Tibial artery (tissue), 4 donors: Measurements from ENCODE around the gene DNAH12.

ENCODE experiments used
- DNase-seq, 2 donors: peaks; one replicate each; pipeline ENCODE4 v3.0.0-alpha.2; 2019
- H3K27ac ChIP-seq, 2 donors: fragments of 200-600 bp; sonication (generic) in 1 of 2; 1 replicate in 1 of 2; 2 replicates in 1 of 2; pipeline ENCODE4 v1.5.1; 2018 to 2019; ENCODE audit warnings: mild to moderate bottlenecking in 1 of 2
- H3K27me3 ChIP-seq, 2 donors: fragments of 200-600 bp; sonication (generic) in 1 of 2; one replicate each; pipeline versions ENCODE4 v1.5.1 to v1.6.0; 2016 to 2019
- H3K36me3 ChIP-seq, 3 donors: fragments of 200-600 bp; sonication (generic) in 2 of 3; one replicate each; pipeline ENCODE4 v1.5.1; 2016 to 2019; ENCODE audit warnings: mild to moderate bottlenecking in 2 of 3
- H3K4me1 ChIP-seq, 4 donors: fragments of 200-600 bp; sonication (generic) in 2 of 4; 1 replicate in 3 of 4; 2 replicates in 1 of 4; pipeline ENCODE4 v1.5.1; 2016 to 2019
- H3K4me3 ChIP-seq, 2 donors: fragments of 200-600 bp; sonication (generic) in 1 of 2; 1 replicate in 1 of 2; 2 replicates in 1 of 2; pipeline ENCODE4 v1.5.1; 2018 to 2019; ENCODE audit warnings: mild to moderate bottlenecking in 2 of 2
- H3K9me3 ChIP-seq, 3 donors: fragments of 200-600 bp; sonication (generic) in 1 of 3; one replicate each; pipeline ENCODE4 v1.5.1; 2016 to 2019
- intact Hi-C: fragments of 100-400 bp; cut with DNase I; formaldehyde crosslinking; loops from one replicate; pipeline ENCODE4 v1.15.0; 2023; ENCODE audit warnings: low total_unique reads
- TF ChIP-seq, protein P1 (sequence below), 2 experiments: fragments of 200-600 bp in 1 of 2; fragments of 450-650 bp in 1 of 2; IDR thresholded peaks; one replicate each; pipeline ENCODE4 v1.5.1; 2017 to 2019; ENCODE audit warnings: antibody characterized with exemption in 2 of 2, mild to moderate bottlenecking in 1 of 2, moderate library complexity in 1 of 2

Gene DNAH12

GRCh38 chr3:57257678-57258077 is 286.5 kb downstream of the DNAH12 start:
- no peak for DNase-seq
- Histone ChIP-seq H3K4me3 (no peak overlapping the region), H3K27me3 (no peaks in the 10 kb centered on the region), H3K4me1 (no peaks in the 10 kb centered on the region), H3K36me3 (peaks cover 65 to 78% (median 69%) of the 10 kb centered on the region in 3 donors), H3K27ac (no peak overlapping the region), H3K9me3 (no peaks in the 10 kb centered on the region)
- TF ChIP-seq, protein P1, sequence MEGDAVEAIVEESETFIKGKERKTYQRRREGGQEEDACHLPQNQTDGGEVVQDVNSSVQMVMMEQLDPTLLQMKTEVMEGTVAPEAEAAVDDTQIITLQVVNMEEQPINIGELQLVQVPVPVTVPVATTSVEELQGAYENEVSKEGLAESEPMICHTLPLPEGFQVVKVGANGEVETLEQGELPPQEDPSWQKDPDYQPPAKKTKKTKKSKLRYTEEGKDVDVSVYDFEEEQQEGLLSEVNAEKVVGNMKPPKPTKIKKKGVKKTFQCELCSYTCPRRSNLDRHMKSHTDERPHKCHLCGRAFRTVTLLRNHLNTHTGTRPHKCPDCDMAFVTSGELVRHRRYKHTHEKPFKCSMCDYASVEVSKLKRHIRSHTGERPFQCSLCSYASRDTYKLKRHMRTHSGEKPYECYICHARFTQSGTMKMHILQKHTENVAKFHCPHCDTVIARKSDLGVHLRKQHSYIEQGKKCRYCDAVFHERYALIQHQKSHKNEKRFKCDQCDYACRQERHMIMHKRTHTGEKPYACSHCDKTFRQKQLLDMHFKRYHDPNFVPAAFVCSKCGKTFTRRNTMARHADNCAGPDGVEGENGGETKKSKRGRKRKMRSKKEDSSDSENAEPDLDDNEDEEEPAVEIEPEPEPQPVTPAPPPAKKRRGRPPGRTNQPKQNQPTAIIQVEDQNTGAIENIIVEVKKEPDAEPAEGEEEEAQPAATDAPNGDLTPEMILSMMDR (IDR thresholded peaks at IDR 0.05) = no peak
- intact Hi-C loops = no loop called here

DNA sequence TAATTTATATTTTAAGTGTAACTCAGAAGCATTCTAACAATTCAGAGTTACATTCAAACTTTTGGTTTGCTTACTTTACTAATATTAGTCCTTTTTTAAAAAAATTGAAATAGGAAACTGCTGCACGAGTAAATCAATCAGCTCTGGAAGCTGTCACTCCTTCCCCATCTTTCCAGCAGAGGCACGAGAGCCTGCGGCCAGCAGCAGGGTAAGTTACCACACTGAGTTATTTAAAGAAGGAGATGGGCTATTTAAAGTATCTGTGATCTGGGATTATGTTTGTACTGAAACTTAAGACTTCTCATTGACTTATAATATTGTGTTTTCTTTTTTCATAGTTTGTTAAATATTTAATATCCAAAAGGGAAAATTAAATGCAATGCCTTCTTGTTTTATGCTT is 287.3 kb downstream of the DNAH12 start:
- no peaks in the 10 kb centered on the region for H3K9me3 ChIP-seq
- no peak for DNase-seq
- intact Hi-C loops = no loop called here

DNA sequence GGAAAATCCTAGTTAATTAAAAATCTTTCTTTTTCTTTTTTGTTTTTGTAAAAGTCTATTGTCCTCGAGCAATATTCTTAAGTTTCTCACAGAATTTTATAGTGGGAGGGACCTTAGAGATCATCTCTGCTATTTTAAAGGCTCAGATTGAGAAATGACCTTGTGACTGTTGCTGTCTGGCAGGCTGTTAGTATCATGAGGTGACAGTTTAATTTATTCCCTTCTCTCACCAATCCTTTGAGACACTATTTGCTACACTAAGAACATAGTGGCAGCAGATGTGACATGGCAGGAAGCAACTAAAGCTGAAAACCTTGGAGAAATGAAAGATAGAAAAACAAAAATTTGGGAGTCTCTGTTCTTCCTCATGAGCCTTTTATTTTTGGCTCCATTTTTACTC is 291.7 kb downstream of the DNAH12 start:
- H3K4me1 ChIP-seq = no peaks in the 10 kb centered on the region
- no peak overlapping the region for H3K4me3 ChIP-seq
- no peaks in the 10 kb centered on the region for H3K27me3 ChIP-seq
- H3K27ac ChIP-seq = no peak overlapping the region
- H3K9me3 ChIP-seq = no peaks in the 10 kb centered on the region
- intact Hi-C loops = no loop called here
- TF ChIP-seq, protein P1 (IDR thresholded peaks at IDR 0.05) = no peak
- DNase-seq = no peak
- peaks cover 46 to 55% (median 50%) of the 10 kb centered on the region in 3 donors for H3K36me3 ChIP-seq

More for the DNA sequence above, 287.3 kb downstream of the DNAH12 start:
- TF ChIP-seq, protein P1 (IDR thresholded peaks at IDR 0.05) = no peak
- no peak overlapping the region for H3K4me3 ChIP-seq
- H3K36me3 ChIP-seq = peaks cover 63 to 69% (median 65%) of the 10 kb centered on the region in 3 donors
- H3K27me3 ChIP-seq = no peaks in the 10 kb centered on the region
- H3K27ac ChIP-seq = no peak overlapping the region
- H3K4me1 ChIP-seq = no peaks in the 10 kb centered on the region

DNA sequence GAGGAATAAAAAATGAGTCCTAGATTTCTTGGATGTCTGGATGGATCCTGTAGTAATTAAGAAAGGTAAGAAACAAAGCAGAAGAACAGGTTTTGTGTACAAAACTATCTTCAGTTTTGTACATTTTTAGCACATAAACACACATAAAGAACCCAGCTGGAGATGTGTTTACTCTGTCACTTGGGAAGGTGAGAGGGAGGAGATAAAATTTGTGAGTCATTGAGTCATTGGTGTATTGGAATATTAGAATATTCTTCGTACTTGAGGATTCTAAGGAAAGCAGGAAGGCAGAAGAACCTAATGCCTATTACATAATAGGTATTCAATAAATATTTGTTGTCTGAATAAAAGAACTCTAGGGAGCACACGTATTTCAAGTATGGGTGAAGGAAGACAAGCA is 299.2 kb downstream of the DNAH12 start:
- TF ChIP-seq, protein P1 (IDR thresholded peaks at IDR 0.05) = no peak
- no peaks in the 10 kb centered on the region for H3K27me3 ChIP-seq
- DNase-seq = no peak
- intact Hi-C loops = no loop called here
- H3K36me3 ChIP-seq = peaks cover 83 to 92% (median 84%) of the 10 kb centered on the region in 3 donors
- H3K27ac ChIP-seq = no peak overlapping the region
- no peak overlapping the region for H3K4me3 ChIP-seq
- no peaks in the 10 kb centered on the region for H3K9me3 ChIP-seq
- H3K4me1 ChIP-seq = no peaks in the 10 kb centered on the region
